IPS-18a (cell line): ENCODE measurements around the gene CD80.
"Not testable (repeated sequence)": the region's sequence is repeated elsewhere in the genome, so short reads cannot be mapped to it uniquely, and the experiment has no call there.

Experiments
- H3K27ac ChIP-seq: one replicate; pipeline ENCODE4 v1.5.1; 2013; ENCODE audit warnings: low read length
- H3K27me3 ChIP-seq: one replicate; pipeline ENCODE4 v1.6.1; 2013; ENCODE audit warnings: mild to moderate bottlenecking, low read length; ENCODE audit not compliant: control insufficient read depth, insufficient read depth
- H3K36me3 ChIP-seq: one replicate; pipeline ENCODE4 v1.6.1; 2013; ENCODE audit warnings: low read depth, low read length; ENCODE audit not compliant: control insufficient read depth
- H3K4me1 ChIP-seq: one replicate; pipeline ENCODE4 v1.6.1; 2013; ENCODE audit warnings: low read depth, low read length; ENCODE audit not compliant: control insufficient read depth
- H3K4me3 ChIP-seq: one replicate; pipeline ENCODE4 v1.5.1; 2013; ENCODE audit warnings: low read length
- H3K9ac ChIP-seq: one replicate; pipeline ENCODE4 v1.6.1; 2013; ENCODE audit warnings: mild to moderate bottlenecking, low read length, moderate library complexity
- H3K9me3 ChIP-seq: one replicate; pipeline ENCODE4 v1.6.1; 2013; ENCODE audit warnings: low read depth, low read length; ENCODE audit not compliant: control insufficient read depth

CD80 gene

GRCh38 chr3:119557192-119557876, 2.1 kb downstream of the CD80 start:
- no peak overlapping the region for H3K9ac ChIP-seq

DNA sequence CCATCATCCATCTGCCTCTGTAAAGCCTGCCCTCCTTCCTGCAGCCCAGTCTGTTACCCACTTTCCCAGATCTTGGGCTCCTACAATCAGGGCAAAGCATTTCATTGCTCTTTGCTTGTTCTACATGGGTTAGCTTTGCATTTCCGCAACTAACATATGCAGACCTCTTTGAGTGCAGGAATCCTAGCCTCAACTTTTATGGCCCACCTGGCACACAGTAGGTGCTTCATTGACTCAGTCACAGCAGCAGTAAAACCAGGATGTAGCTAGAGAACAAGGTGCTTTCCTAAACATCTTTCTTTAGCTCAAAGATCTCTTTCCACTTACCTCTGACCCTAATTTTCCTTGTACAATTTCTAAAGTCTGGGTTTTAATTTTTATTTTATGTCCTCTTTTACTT, 3.5 kb downstream of the CD80 start:
- H3K36me3 ChIP-seq: no peaks in the 10 kb centered on the region
- H3K9me3 ChIP-seq: no peaks in the 10 kb centered on the region
- H3K9ac ChIP-seq: no peak overlapping the region
- H3K27me3 ChIP-seq: no peaks in the 10 kb centered on the region
- no peaks in the 10 kb centered on the region for H3K4me1 ChIP-seq
- no peak overlapping the region for H3K27ac ChIP-seq
- H3K4me3 ChIP-seq: no peak overlapping the region

More at GRCh38 chr3:119557192-119557876, 2.1 kb downstream of the CD80 start:
- no peaks in the 10 kb centered on the region for H3K27me3 ChIP-seq
- no peaks in the 10 kb centered on the region for H3K36me3 ChIP-seq
- H3K4me3 ChIP-seq: no peak overlapping the region
- H3K27ac ChIP-seq: no peak overlapping the region
- no peaks in the 10 kb centered on the region for H3K9me3 ChIP-seq
- H3K4me1 ChIP-seq: no peaks in the 10 kb centered on the region

DNA sequence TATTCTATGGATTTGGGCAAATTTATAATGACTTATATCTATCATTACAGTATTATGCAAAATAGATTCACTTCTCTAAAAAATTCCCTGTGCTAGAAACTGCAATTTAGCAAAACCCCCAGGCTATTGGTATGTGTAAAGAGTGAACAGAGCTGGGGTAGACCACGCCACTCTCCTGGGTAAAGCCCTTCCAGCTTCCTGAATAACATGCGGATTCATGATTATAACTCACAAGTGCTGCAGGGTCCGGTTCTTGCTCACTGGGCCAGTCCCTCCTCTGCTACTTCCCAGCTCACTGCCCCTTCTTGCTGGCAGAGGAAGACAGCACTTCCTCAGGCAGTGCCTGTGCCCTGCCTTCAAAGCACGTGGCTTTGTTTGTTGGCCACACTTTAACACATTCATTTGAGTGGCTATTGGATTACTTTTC, 4.1 kb downstream of the CD80 start:
- Histone ChIP-seq H3K9ac (no peak overlapping the region), H3K4me1 (no peaks in the 10 kb centered on the region), H3K27ac (no peak overlapping the region), H3K27me3 (no peaks in the 10 kb centered on the region), H3K36me3 (no peaks in the 10 kb centered on the region), H3K9me3 (no peaks in the 10 kb centered on the region), H3K4me3 (no peak overlapping the region)

DNA sequence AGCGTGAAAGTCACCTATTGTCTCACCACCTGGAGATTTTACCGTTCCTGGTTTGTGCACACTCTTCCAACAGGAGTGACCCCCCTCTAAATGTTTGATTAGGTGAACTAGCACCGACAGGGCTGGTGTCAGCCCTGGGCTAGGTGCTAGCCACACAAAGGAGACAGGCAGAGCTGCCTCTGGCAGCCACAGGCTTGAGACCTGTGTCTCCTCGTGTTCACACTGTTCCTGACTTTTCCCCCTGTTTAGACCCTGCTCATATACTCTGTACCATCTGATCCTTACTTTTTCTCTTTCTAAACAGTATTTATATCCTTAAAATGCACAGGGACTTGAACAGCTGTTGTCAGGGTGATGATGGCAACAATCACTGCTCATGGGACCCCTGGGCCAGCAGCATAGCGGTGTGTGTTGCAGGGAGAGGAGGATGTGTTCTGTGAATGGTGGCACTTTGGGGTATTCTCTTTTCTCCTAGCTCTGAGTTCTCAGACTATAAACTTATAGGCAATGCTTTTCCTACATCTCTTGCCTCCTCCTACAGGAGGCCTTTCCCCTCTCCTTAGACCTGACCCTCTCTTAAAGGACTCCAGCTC, 5.5 kb downstream of the CD80 start:
- H3K36me3 ChIP-seq: no peaks in the 10 kb centered on the region
- no peaks in the 10 kb centered on the region for H3K9me3 ChIP-seq
- H3K27ac ChIP-seq: no peak overlapping the region
- no peak overlapping the region for H3K9ac ChIP-seq
- H3K4me3 ChIP-seq: no peak overlapping the region
- H3K27me3 ChIP-seq: no peaks in the 10 kb centered on the region
- H3K4me1 ChIP-seq: no peaks in the 10 kb centered on the region

GRCh38 chr3:119552928-119553327, 6.5 kb downstream of the CD80 start:
- H3K27me3 ChIP-seq, H3K27ac ChIP-seq, H3K4me1 ChIP-seq, H3K36me3 ChIP-seq, H3K4me3 ChIP-seq, H3K9ac ChIP-seq, H3K9me3 ChIP-seq: not testable (repeated sequence)

DNA sequence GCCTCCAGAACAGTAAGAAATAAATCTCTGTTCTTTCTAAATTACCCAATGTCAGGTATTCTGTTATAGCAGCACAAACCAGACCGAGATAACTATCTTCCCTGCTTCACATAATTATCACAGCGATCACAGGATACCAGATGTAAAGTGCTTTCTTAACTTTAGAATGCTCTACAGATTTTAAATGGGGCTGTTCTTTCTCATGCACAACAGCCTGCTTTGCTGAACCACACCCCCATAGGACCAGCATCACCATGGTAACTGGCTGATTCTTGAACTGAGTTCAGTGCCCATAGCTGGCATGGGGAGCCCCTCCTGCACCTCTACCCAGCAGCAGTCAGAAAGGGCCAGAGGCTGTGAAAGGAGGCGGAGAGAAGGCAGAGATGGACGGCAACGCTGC, 7.8 kb downstream of the CD80 start:
- H3K4me3 ChIP-seq: no peak overlapping the region
- H3K27ac ChIP-seq: no peak overlapping the region
- no peaks in the 10 kb centered on the region for H3K4me1 ChIP-seq
- no peak overlapping the region for H3K9ac ChIP-seq
- no peaks in the 10 kb centered on the region for H3K27me3 ChIP-seq
- no peaks in the 10 kb centered on the region for H3K9me3 ChIP-seq
- H3K36me3 ChIP-seq: no peaks in the 10 kb centered on the region

- Histone ChIP-seq H3K27me3 (no peaks in the 10 kb centered on the region), H3K9me3 (no peaks in the 10 kb centered on the region), H3K27ac (no peak overlapping the region), H3K4me3 (no peak overlapping the region), H3K4me1 (no peaks in the 10 kb centered on the region), H3K36me3 (no peaks in the 10 kb centered on the region), H3K9ac (no peak overlapping the region)
These were observed 9.1 kb downstream of the CD80 start for GRCh38 chr3:119550192-119550910.

- Histone ChIP-seq H3K4me1 (no peaks in the 10 kb centered on the region), H3K27ac (no peak overlapping the region), H3K36me3 (no peaks in the 10 kb centered on the region), H3K27me3 (no peaks in the 10 kb centered on the region), H3K4me3 (no peak overlapping the region), H3K9ac (no peak overlapping the region), H3K9me3 (no peaks in the 10 kb centered on the region)
These were observed 11.1 kb downstream of the CD80 start for GRCh38 chr3:119548341-119548740.

DNA sequence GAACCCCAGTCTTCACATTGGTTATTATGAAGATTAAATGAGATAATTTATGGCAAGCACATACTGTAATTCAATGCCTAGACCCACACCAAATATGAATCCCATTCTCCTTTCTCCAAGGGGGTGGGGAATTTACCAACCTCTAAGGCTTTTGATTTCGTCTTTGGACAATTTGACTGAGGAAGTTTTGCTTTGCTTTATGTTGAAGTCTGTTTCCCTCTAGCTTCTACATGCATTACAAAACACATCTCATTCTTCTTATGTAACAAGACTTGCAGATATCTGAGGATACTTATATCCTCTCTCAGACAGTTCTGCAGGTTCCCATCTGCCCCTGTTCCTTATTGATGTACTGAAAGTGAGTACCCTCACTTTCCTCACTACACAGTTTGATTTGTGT, 12.2 kb downstream of the CD80 start:
- H3K36me3 ChIP-seq: no peaks in the 10 kb centered on the region
- no peak overlapping the region for H3K9ac ChIP-seq
- H3K9me3 ChIP-seq: no peaks in the 10 kb centered on the region
- H3K27me3 ChIP-seq: no peaks in the 10 kb centered on the region
- no peaks in the 10 kb centered on the region for H3K4me1 ChIP-seq
- no peak overlapping the region for H3K4me3 ChIP-seq
- no peak overlapping the region for H3K27ac ChIP-seq

GRCh38 chr3:119543147-119543546, 16.3 kb downstream of the CD80 start:
- H3K27ac ChIP-seq: no peak overlapping the region
- H3K4me1 ChIP-seq: no peaks in the 10 kb centered on the region
- no peaks in the 10 kb centered on the region for H3K36me3 ChIP-seq
- no peak overlapping the region for H3K9ac ChIP-seq
- no peak overlapping the region for H3K4me3 ChIP-seq
- H3K27me3 ChIP-seq: no peaks in the 10 kb centered on the region
- no peaks in the 10 kb centered on the region for H3K9me3 ChIP-seq

DNA sequence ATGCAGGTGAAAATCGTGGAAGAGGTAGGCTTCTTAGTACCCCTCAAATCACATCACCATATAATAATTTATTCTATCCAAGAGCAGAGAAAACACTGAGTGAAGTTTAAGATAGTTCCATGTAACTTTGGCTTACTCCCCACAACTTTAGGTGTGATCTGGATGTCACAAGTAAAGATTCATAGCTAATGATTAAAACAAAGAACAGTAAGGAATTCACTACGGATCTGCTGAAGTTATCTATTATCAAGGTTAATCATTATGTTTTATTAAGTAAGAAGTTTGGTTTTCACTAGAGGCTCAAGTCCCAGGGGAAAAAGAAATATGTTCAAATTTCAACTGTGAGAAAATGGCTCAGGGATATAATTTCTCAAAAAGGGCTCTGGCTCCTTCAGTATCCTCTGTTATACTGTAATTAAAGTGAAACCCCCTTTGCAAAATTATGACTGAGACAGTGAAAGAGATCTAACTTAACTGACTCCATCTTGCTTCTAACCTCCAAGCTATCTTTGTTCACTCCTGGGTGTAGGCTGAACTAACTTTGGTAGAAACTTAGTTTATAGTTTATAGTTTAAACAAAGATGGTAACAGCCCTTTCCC, 17.1 kb downstream of the CD80 start:
- no peaks in the 10 kb centered on the region for H3K4me1 ChIP-seq
- H3K9ac ChIP-seq: no peak overlapping the region
- H3K9me3 ChIP-seq: no peaks in the 10 kb centered on the region
- no peak overlapping the region for H3K27ac ChIP-seq
- no peaks in the 10 kb centered on the region for H3K27me3 ChIP-seq
- H3K36me3 ChIP-seq: no peaks in the 10 kb centered on the region
- H3K4me3 ChIP-seq: no peak overlapping the region
